ENCODE measurements around the gene DIAPH1.

The DIAPH1 gene

GRCh38 chr5:141529873-141530272 is 88.9 kb downstream of the DIAPH1 start:
- Mint-ChIP-seq H3K27ac (no peak overlapping the region), H3K4me3 (no peak overlapping the region), H3K36me3 (peaks cover 51% of the 10 kb centered on the region), H3K9me3 (no peaks in the 10 kb centered on the region), H3K27me3 (no peaks in the 10 kb centered on the region), H3K4me1 (peaks cover 13% of the 10 kb centered on the region)
- ATAC-seq = peak; percentile 62

GRCh38 chr5:141529002-141529401 is 89.8 kb downstream of the DIAPH1 start:
- H3K4me3 Mint-ChIP-seq = no peak overlapping the region
- peaks cover 20% of the 10 kb centered on the region for H3K4me1 Mint-ChIP-seq
- ATAC-seq = peak; percentile 76
- H3K36me3 Mint-ChIP-seq = peaks cover 49% of the 10 kb centered on the region
- no peaks in the 10 kb centered on the region for H3K27me3 Mint-ChIP-seq
- no peak overlapping the region for H3K27ac Mint-ChIP-seq
- H3K9me3 Mint-ChIP-seq = no peaks in the 10 kb centered on the region

GRCh38 chr5:141528291-141528984 is 90.4 kb downstream of the DIAPH1 start:
- no peaks in the 10 kb centered on the region for H3K27me3 Mint-ChIP-seq
- ATAC-seq = no peak
- H3K36me3 Mint-ChIP-seq = peaks cover 50% of the 10 kb centered on the region
- no peak overlapping the region for H3K27ac Mint-ChIP-seq
- no peak overlapping the region for H3K4me3 Mint-ChIP-seq
- H3K9me3 Mint-ChIP-seq = no peaks in the 10 kb centered on the region
- peaks cover 20% of the 10 kb centered on the region for H3K4me1 Mint-ChIP-seq

- H3K27ac Mint-ChIP-seq = no peak overlapping the region
- ATAC-seq = no peak
- no peak overlapping the region for H3K4me3 Mint-ChIP-seq
- no peaks in the 10 kb centered on the region for H3K9me3 Mint-ChIP-seq
- H3K27me3 Mint-ChIP-seq = no peaks in the 10 kb centered on the region
- H3K4me1 Mint-ChIP-seq = peaks cover 23% of the 10 kb centered on the region
- H3K36me3 Mint-ChIP-seq = peaks cover 56% of the 10 kb centered on the region
Measured at GRCh38 chr5:141527426-141527825, 91.4 kb downstream of the DIAPH1 start.

GRCh38 chr5:141525653-141526052 is 93.1 kb downstream of the DIAPH1 start:
- H3K4me3 Mint-ChIP-seq = no peak overlapping the region
- H3K9me3 Mint-ChIP-seq = no peaks in the 10 kb centered on the region
- H3K27me3 Mint-ChIP-seq = no peaks in the 10 kb centered on the region
- peak overlapping the region; percentile 60 for H3K27ac Mint-ChIP-seq
- H3K4me1 Mint-ChIP-seq = peaks cover 28% of the 10 kb centered on the region
- no peak for ATAC-seq
- H3K36me3 Mint-ChIP-seq = peaks cover 71% of the 10 kb centered on the region

GRCh38 chr5:141524604-141525597 is 93.9 kb downstream of the DIAPH1 start:
- peak; percentile 87 for ATAC-seq
- no peaks in the 10 kb centered on the region for H3K9me3 Mint-ChIP-seq
- no peaks in the 10 kb centered on the region for H3K27me3 Mint-ChIP-seq
- H3K36me3 Mint-ChIP-seq = peaks cover 78% of the 10 kb centered on the region
- H3K4me1 Mint-ChIP-seq = peaks cover 28% of the 10 kb centered on the region
- H3K27ac Mint-ChIP-seq = peak overlapping the region; percentile 60
- H3K4me3 Mint-ChIP-seq = no peak overlapping the region

- Mint-ChIP-seq H3K36me3 (peaks cover 85% of the 10 kb centered on the region), H3K9me3 (no peaks in the 10 kb centered on the region), H3K27ac (no peak overlapping the region), H3K4me3 (no peak overlapping the region), H3K4me1 (peaks cover 28% of the 10 kb centered on the region), H3K27me3 (no peaks in the 10 kb centered on the region)
- no peak for ATAC-seq
Measured at GRCh38 chr5:141523991-141524390, 94.8 kb downstream of the DIAPH1 start.

- no peak overlapping the region for H3K4me3 Mint-ChIP-seq
- H3K27me3 Mint-ChIP-seq = no peaks in the 10 kb centered on the region
- no peak overlapping the region for H3K27ac Mint-ChIP-seq
- peaks cover 28% of the 10 kb centered on the region for H3K4me1 Mint-ChIP-seq
- H3K9me3 Mint-ChIP-seq = no peaks in the 10 kb centered on the region
- ATAC-seq = no peak
- H3K36me3 Mint-ChIP-seq = peaks cover 85% of the 10 kb centered on the region
Measured at GRCh38 chr5:141522301-141522700, 96.5 kb downstream of the DIAPH1 start.

GRCh38 chr5:141521244-141521781 is 97.5 kb downstream of the DIAPH1 start:
- ATAC-seq = no peak
- Mint-ChIP-seq H3K9me3 (no peaks in the 10 kb centered on the region), H3K27me3 (no peaks in the 10 kb centered on the region), H3K4me1 (peaks cover 34% of the 10 kb centered on the region), H3K36me3 (peaks cover 87% of the 10 kb centered on the region), H3K4me3 (no peak overlapping the region), H3K27ac (no peak overlapping the region)

GRCh38 chr5:141519605-141520565 is 98.9 kb downstream of the DIAPH1 start:
- Mint-ChIP-seq H3K27ac (no peak overlapping the region), H3K4me1 (peaks cover 34% of the 10 kb centered on the region), H3K27me3 (no peaks in the 10 kb centered on the region), H3K9me3 (no peaks in the 10 kb centered on the region), H3K4me3 (no peak overlapping the region), H3K36me3 (peaks cover 85% of the 10 kb centered on the region)
- no peak for ATAC-seq

- no peak overlapping the region for H3K27ac Mint-ChIP-seq
- H3K9me3 Mint-ChIP-seq = no peaks in the 10 kb centered on the region
- H3K4me3 Mint-ChIP-seq = no peak overlapping the region
- H3K36me3 Mint-ChIP-seq = peaks cover 86% of the 10 kb centered on the region
- H3K4me1 Mint-ChIP-seq = peaks cover 40% of the 10 kb centered on the region
- ATAC-seq = no peak
- H3K27me3 Mint-ChIP-seq = no peaks in the 10 kb centered on the region
Measured at GRCh38 chr5:141518618-141519015, 100.2 kb downstream of the DIAPH1 start.

GRCh38 chr5:141517880-141518617 is 100.8 kb downstream of the DIAPH1 start:
- Mint-ChIP-seq H3K27ac (no peak overlapping the region), H3K9me3 (no peaks in the 10 kb centered on the region), H3K4me3 (no peak overlapping the region), H3K4me1 (peaks cover 45% of the 10 kb centered on the region), H3K27me3 (no peaks in the 10 kb centered on the region), H3K36me3 (peaks cover 83% of the 10 kb centered on the region)
- ATAC-seq = no peak

- Mint-ChIP-seq H3K27ac (no peak overlapping the region), H3K4me1 (peaks cover 49% of the 10 kb centered on the region), H3K27me3 (no peaks in the 10 kb centered on the region), H3K9me3 (no peaks in the 10 kb centered on the region), H3K4me3 (no peak overlapping the region), H3K36me3 (peaks cover 80% of the 10 kb centered on the region)
- ATAC-seq = no peak
Measured at GRCh38 chr5:141517312-141517711, 101.5 kb downstream of the DIAPH1 start.

- peak overlapping the region; percentile 41 for H3K27ac Mint-ChIP-seq
Measured at GRCh38 chr5:141516672-141517025, 102.2 kb downstream of the DIAPH1 start.

More at GRCh38 chr5:141516672-141517025, 102.2 kb downstream of the DIAPH1 start:
- H3K36me3 Mint-ChIP-seq = peaks cover 73% of the 10 kb centered on the region
- H3K9me3 Mint-ChIP-seq = peaks cover under 1% of the 10 kb centered on the region
- ATAC-seq = no peak
- peaks cover 51% of the 10 kb centered on the region for H3K4me1 Mint-ChIP-seq
- no peaks in the 10 kb centered on the region for H3K27me3 Mint-ChIP-seq
- H3K4me3 Mint-ChIP-seq = no peak overlapping the region

All from stimulated activated memory B cell treated with anti-CD40 and anti-IgM and Interleukin-4, amounts not matched to agents 10 μg/mL and 1 μg/mL and 100 μg/mL, for 72 hours (primary cell).